ENCODE data around the gene WNT5A. TPM values are rescaled to one million over a fixed set of nuclear protein-coding genes. Genes with fewer than 3 reads are reported as not detected.

Gene WNT5A
- total and polyA plus RNA-seq, 3 donors from 2014 or later = 3.4 to 12.4 (median 11.1) TPM

GRCh38 chr3:55435491-55435890 lies 51.6 kb downstream of the WNT5A start:
- H3K27ac ChIP-seq = no peak overlapping the region
- H3K4me3 ChIP-seq = no peak overlapping the region
- H3K9me3 ChIP-seq = no peaks in the 10 kb centered on the region
- intact Hi-C loops (cut with DNase I; ENCODE audit: low total_unique reads) = no loop called here
- WGBS, 2 donors = 72 to 77% methylated on average over 8 of the region's 8 CpGs
- H3K36me3 ChIP-seq (ENCODE audit: low read depth, missing control alignments) = no peaks in the 10 kb centered on the region
- no peak for DNase-seq
- TF ChIP-seq CTCF (IDR thresholded peaks at IDR 0.05) (no peak), POLR2A (IDR thresholded peaks at IDR 0.05) (no peak)
- no peaks in the 10 kb centered on the region for H3K4me1 ChIP-seq
- H3K27me3 ChIP-seq = no peaks in the 10 kb centered on the region

GRCh38 chr3:55434789-55435188 lies 52.3 kb downstream of the WNT5A start:
- intact Hi-C loops (cut with DNase I; ENCODE audit: low total_unique reads) = no loop called here
- H3K36me3 ChIP-seq (ENCODE audit: low read depth, missing control alignments) = no peaks in the 10 kb centered on the region
- H3K9me3 ChIP-seq = no peaks in the 10 kb centered on the region
- H3K4me3 ChIP-seq = no peak overlapping the region
- H3K27ac ChIP-seq = no peak overlapping the region
- H3K4me1 ChIP-seq = no peaks in the 10 kb centered on the region
- WGBS, 2 donors = 94 to 98% methylated on average over 1 of the region's 1 CpG
- H3K27me3 ChIP-seq = no peaks in the 10 kb centered on the region
- TF ChIP-seq CTCF (IDR thresholded peaks at IDR 0.05) = peak in 1 of 3 experiments; percentile 21
- TF ChIP-seq POLR2A (IDR thresholded peaks at IDR 0.05) = no peak
- no peak for DNase-seq

GRCh38 chr3:55431041-55431440 lies 56.1 kb downstream of the WNT5A start:
- Histone ChIP-seq H3K4me1 (no peaks in the 10 kb centered on the region), H3K9me3 (no peaks in the 10 kb centered on the region), H3K36me3 (ENCODE audit: low read depth, missing control alignments) (no peaks in the 10 kb centered on the region), H3K27ac (no peak overlapping the region), H3K27me3 (no peaks in the 10 kb centered on the region), H3K4me3 (no peak overlapping the region)
- 81 to 88% methylated on average over 6 of the region's 6 CpGs for WGBS, 2 donors
- intact Hi-C loops (cut with DNase I; ENCODE audit: low total_unique reads) = no loop called here
- TF ChIP-seq POLR2A (IDR thresholded peaks at IDR 0.05) (no peak), CTCF (IDR thresholded peaks at IDR 0.05) (no peak)
- DNase-seq = no peak

DNA sequence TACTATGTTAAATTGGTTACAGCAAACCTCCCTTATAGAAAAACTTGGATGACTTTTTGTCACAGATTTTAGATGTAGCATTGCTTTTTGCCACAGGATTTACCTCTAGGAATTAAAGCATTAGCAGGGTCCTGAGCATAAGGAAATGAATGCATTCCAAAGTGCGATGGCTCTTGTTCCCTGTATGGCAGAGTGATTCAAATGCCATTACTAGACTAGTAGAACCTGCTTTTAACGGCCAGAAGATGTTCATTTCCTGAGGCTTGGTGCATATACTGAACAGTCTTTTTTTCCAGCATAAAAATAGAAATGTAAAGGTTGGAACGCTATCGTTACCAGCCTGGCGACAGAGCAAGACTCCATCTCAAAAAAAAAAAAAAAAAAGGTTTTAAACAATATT lies 59.4 kb downstream of the WNT5A start:
- WGBS, 2 donors = 70 to 83% methylated on average over 5 of the region's 5 CpGs
- Histone ChIP-seq H3K36me3 (ENCODE audit: low read depth, missing control alignments) (no peaks in the 10 kb centered on the region), H3K4me1 (no peaks in the 10 kb centered on the region), H3K9me3 (no peaks in the 10 kb centered on the region), H3K27ac (no peak overlapping the region), H3K27me3 (no peaks in the 10 kb centered on the region), H3K4me3 (no peak overlapping the region)
- no peak for TF ChIP-seq POLR2A (IDR thresholded peaks at IDR 0.05)
- no peak for TF ChIP-seq CTCF (IDR thresholded peaks at IDR 0.05)
- intact Hi-C loops (cut with DNase I; ENCODE audit: low total_unique reads) = no loop called here
- DNase-seq = no peak

- Histone ChIP-seq H3K27me3 (no peaks in the 10 kb centered on the region), H3K36me3 (ENCODE audit: low read depth, missing control alignments) (no peaks in the 10 kb centered on the region), H3K4me3 (no peak overlapping the region), H3K4me1 (no peaks in the 10 kb centered on the region), H3K9me3 (no peaks in the 10 kb centered on the region), H3K27ac (no peak overlapping the region)
- 92 to 96% methylated on average over 4 of the region's 4 CpGs for WGBS, 2 donors
- intact Hi-C loops (cut with DNase I; ENCODE audit: low total_unique reads) = no loop called here
- no peak for DNase-seq
- TF ChIP-seq CTCF (IDR thresholded peaks at IDR 0.05) = no peak
- TF ChIP-seq POLR2A (IDR thresholded peaks at IDR 0.05) = no peak
Measured at GRCh38 chr3:55426486-55426885, 60.6 kb downstream of the WNT5A start.

Measured in testis (tissue), 3 donors.